Trophoblast cell (in vitro differentiated cells and primary cell): ENCODE data around the gene NOVA1.

Experiments used
- DNase-seq, 2 donors: peaks; one replicate each; pipeline ENCODE4 v3.0.0-alpha.2; 2016
- H2AFZ ChIP-seq: 2 replicates; pipeline ENCODE4 v1.6.1; 2013; ENCODE audit warnings: low read length, moderate library complexity, mild to moderate bottlenecking; ENCODE audit not compliant: insufficient read depth, poor library complexity
- H2AK5ac ChIP-seq: 2 replicates; pipeline ENCODE4 v1.6.1; 2013; ENCODE audit warnings: mild to moderate bottlenecking, low read length
- H2BK120ac ChIP-seq: 2 replicates; pipeline ENCODE4 v1.6.1; 2013; ENCODE audit warnings: low read length, mild to moderate bottlenecking, moderate library complexity; ENCODE audit not compliant: insufficient read depth, poor library complexity
- H2BK12ac ChIP-seq: 2 replicates; pipeline ENCODE4 v1.6.1; 2013; ENCODE audit warnings: mild to moderate bottlenecking, low read length, moderate library complexity
- H2BK5ac ChIP-seq: 2 replicates; pipeline ENCODE4 v1.6.1; 2013; ENCODE audit warnings: low read length, low read depth, moderate library complexity, mild to moderate bottlenecking; ENCODE audit not compliant: poor library complexity
- H3K14ac ChIP-seq: 2 replicates; pipeline ENCODE4 v1.6.1; 2013; ENCODE audit warnings: mild to moderate bottlenecking, low read length
- H3K18ac ChIP-seq: 2 replicates; pipeline ENCODE4 v1.6.1; 2013; ENCODE audit warnings: mild to moderate bottlenecking, low read length
- H3K23ac ChIP-seq: 2 replicates; pipeline ENCODE4 v1.6.1; 2013; ENCODE audit warnings: low read length
- H3K27ac ChIP-seq: 2 replicates; pipeline ENCODE4 v1.5.1; 2013; ENCODE audit warnings: low read depth, mild to moderate bottlenecking, inconsistent platforms, low read length, moderate library complexity
- H3K27me3 ChIP-seq: 2 replicates; pipeline ENCODE4 v1.6.1; 2013; ENCODE audit warnings: inconsistent platforms, mild to moderate bottlenecking, low read length, moderate library complexity; ENCODE audit not compliant: insufficient read depth
- H3K36me3 ChIP-seq, 2 experiments: 1 replicate in 1 of 2; 2 replicates in 1 of 2; pipeline ENCODE4 v1.6.1; 2013; ENCODE audit warnings: low read length in 2 of 2, mild to moderate bottlenecking in 2 of 2, moderate library complexity in 1 of 2; ENCODE audit not compliant: insufficient read depth in 2 of 2, control insufficient read depth in 1 of 2
- H3K4ac ChIP-seq: 2 replicates; pipeline ENCODE4 v1.6.1; 2013; ENCODE audit warnings: low read depth, mild to moderate bottlenecking, low read length, moderate library complexity
- H3K4me1 ChIP-seq, 2 experiments: 1 replicate in 1 of 2; 2 replicates in 1 of 2; pipeline ENCODE4 v1.6.1; 2013; ENCODE audit warnings: low read length in 2 of 2, mild to moderate bottlenecking in 2 of 2, moderate library complexity in 1 of 2; ENCODE audit not compliant: insufficient read depth in 2 of 2, control insufficient read depth in 1 of 2
- H3K4me2 ChIP-seq: 2 replicates; pipeline ENCODE4 v1.6.1; 2013; ENCODE audit warnings: inconsistent platforms, mild to moderate bottlenecking, low read length, moderate library complexity
- H3K4me3 ChIP-seq: 2 replicates; pipeline ENCODE4 v1.5.1; 2013; ENCODE audit warnings: mild to moderate bottlenecking, low read depth, low read length, inconsistent platforms
- H3K79me1 ChIP-seq: one replicate; pipeline ENCODE4 v1.6.1; 2013; ENCODE audit warnings: low read length
- H3K79me2 ChIP-seq: 2 replicates; pipeline ENCODE4 v1.6.1; 2013; ENCODE audit warnings: low read length, mild to moderate bottlenecking; ENCODE audit not compliant: control insufficient read depth, insufficient read depth, poor library complexity
- H3K9ac ChIP-seq: 2 replicates; pipeline ENCODE4 v1.6.1; 2013; ENCODE audit warnings: mild to moderate bottlenecking, low read length
- H3K9me3 ChIP-seq: 2 replicates; pipeline ENCODE4 v1.6.1; 2013; ENCODE audit warnings: low read depth, mild to moderate bottlenecking, control low read depth, inconsistent platforms, low read length; ENCODE audit not compliant: insufficient read depth
- H4K12ac ChIP-seq: 2 replicates; pipeline ENCODE4 v1.6.1; 2013; ENCODE audit warnings: low read depth, mild to moderate bottlenecking, low read length, moderate library complexity
- H4K8ac ChIP-seq: 2 replicates; pipeline ENCODE4 v1.6.1; 2013; ENCODE audit warnings: low read depth, mild to moderate bottlenecking, low read length, moderate library complexity
- H4K91ac ChIP-seq: one replicate; pipeline ENCODE4 v1.6.1; 2013; ENCODE audit warnings: low read depth, mild to moderate bottlenecking, low read length, moderate library complexity
- WGBS: extraction: QIAGEN DNeasy Blood & Tissue Kit; methylation state at CpG from one replicate; pipeline ENCODE4 v1.1.7; 2013; ENCODE audit warnings: missing lambda C conversion rate; ENCODE audit not compliant: insufficient read length, insufficient coverage; ENCODE audit errors: extremely low coverage; 5-methylcytosine and 5-hydroxymethylcytosine counted together

The NOVA1 gene

GRCh38 chr14:26463136-26463535, 134.7 kb downstream of the NOVA1 start:
- no peaks in the 10 kb centered on the region for H3K4me1 ChIP-seq
- no peak overlapping the region for H3K4me3 ChIP-seq
- H3K9me3 ChIP-seq: no peaks in the 10 kb centered on the region
- no peaks in the 10 kb centered on the region for H3K79me1 ChIP-seq
- H3K4ac ChIP-seq: no peak overlapping the region
- no peak overlapping the region for H4K8ac ChIP-seq
- H4K12ac ChIP-seq: no peak overlapping the region
- WGBS: no CpG with 5 or more reads among the region's 2 CpGs
- no peaks in the 10 kb centered on the region for H3K79me2 ChIP-seq
- no peak overlapping the region for H3K18ac ChIP-seq
- H3K36me3 ChIP-seq: no peaks in the 10 kb centered on the region
- no peak overlapping the region for H3K23ac ChIP-seq
- no peak for DNase-seq
- no peak overlapping the region for H3K14ac ChIP-seq
- H3K9ac ChIP-seq: no peak overlapping the region
- no peak overlapping the region for H2BK12ac ChIP-seq
- no peak overlapping the region for H3K27ac ChIP-seq
- no peak overlapping the region for H2BK5ac ChIP-seq
- H2AK5ac ChIP-seq: no peak overlapping the region
- no peak overlapping the region for H3K4me2 ChIP-seq
- no peak overlapping the region for H2BK120ac ChIP-seq
- H3K27me3 ChIP-seq: no peaks in the 10 kb centered on the region
- H4K91ac ChIP-seq: no peak overlapping the region
- H2AFZ ChIP-seq: no peak overlapping the region

- no peak overlapping the region for H3K4me2 ChIP-seq
- no peaks in the 10 kb centered on the region for H3K79me1 ChIP-seq
- no peak overlapping the region for H3K4me3 ChIP-seq
- H3K27ac ChIP-seq: no peak overlapping the region
- no peak overlapping the region for H4K91ac ChIP-seq
- H2AK5ac ChIP-seq: no peak overlapping the region
- H3K23ac ChIP-seq: no peak overlapping the region
- H3K9ac ChIP-seq: no peak overlapping the region
- no peak overlapping the region for H2BK120ac ChIP-seq
- no peak overlapping the region for H3K14ac ChIP-seq
- no peak overlapping the region for H4K12ac ChIP-seq
- no peak overlapping the region for H2AFZ ChIP-seq
- no peaks in the 10 kb centered on the region for H3K9me3 ChIP-seq
- H3K36me3 ChIP-seq: no peaks in the 10 kb centered on the region
- no peak for DNase-seq
- H4K8ac ChIP-seq: no peak overlapping the region
- no peaks in the 10 kb centered on the region for H3K4me1 ChIP-seq
- H2BK5ac ChIP-seq: no peak overlapping the region
- no peaks in the 10 kb centered on the region for H3K79me2 ChIP-seq
- no peak overlapping the region for H3K4ac ChIP-seq
- H3K27me3 ChIP-seq: no peaks in the 10 kb centered on the region
- WGBS: no CpG with 5 or more reads among the region's 3 CpGs
- H2BK12ac ChIP-seq: no peak overlapping the region
- H3K18ac ChIP-seq: no peak overlapping the region
Measured at GRCh38 chr14:26454105-26454504, 143.7 kb downstream of the NOVA1 start.

- Histone ChIP-seq H2BK5ac (no peak overlapping the region), H4K8ac (no peak overlapping the region), H2BK12ac (no peak overlapping the region), H4K12ac (no peak overlapping the region), H3K4me3 (no peak overlapping the region), H3K79me2 (no peaks in the 10 kb centered on the region), H2AFZ (no peak overlapping the region), H3K27ac (no peak overlapping the region), H3K9me3 (no peaks in the 10 kb centered on the region), H3K79me1 (no peaks in the 10 kb centered on the region), H2BK120ac (no peak overlapping the region), H4K91ac (no peak overlapping the region), H3K27me3 (no peaks in the 10 kb centered on the region), H3K4ac (no peak overlapping the region), H3K4me2 (no peak overlapping the region), H3K18ac (no peak overlapping the region), H3K23ac (peak overlapping the region; percentile 31), H3K4me1 (no peaks in the 10 kb centered on the region), H2AK5ac (no peak overlapping the region), H3K9ac (no peak overlapping the region), H3K36me3 (no peaks in the 10 kb centered on the region), H3K14ac (no peak overlapping the region)
- no peak for DNase-seq
- no CpG with 5 or more reads among the region's 5 CpGs for WGBS
Measured at GRCh38 chr14:26448181-26448855, 149.5 kb downstream of the NOVA1 start.

GRCh38 chr14:26444822-26445221, 153.0 kb downstream of the NOVA1 start:
- H2AFZ ChIP-seq: no peak overlapping the region
- H2AK5ac ChIP-seq: no peak overlapping the region
- no peak overlapping the region for H2BK120ac ChIP-seq

More at GRCh38 chr14:26444822-26445221, 153.0 kb downstream of the NOVA1 start:
- Histone ChIP-seq H4K12ac (no peak overlapping the region), H3K9ac (no peak overlapping the region), H4K91ac (no peak overlapping the region), H3K14ac (no peak overlapping the region), H3K4me2 (no peak overlapping the region), H3K4me1 (no peaks in the 10 kb centered on the region), H2BK5ac (no peak overlapping the region), H3K4ac (no peak overlapping the region), H2BK12ac (no peak overlapping the region), H3K23ac (no peak overlapping the region), H3K79me1 (no peaks in the 10 kb centered on the region), H3K79me2 (no peaks in the 10 kb centered on the region), H3K4me3 (no peak overlapping the region), H3K27me3 (no peaks in the 10 kb centered on the region), H4K8ac (no peak overlapping the region), H3K9me3 (no peaks in the 10 kb centered on the region), H3K27ac (no peak overlapping the region), H3K18ac (no peak overlapping the region), H3K36me3 (no peaks in the 10 kb centered on the region)
- no CpG with 5 or more reads among the region's 3 CpGs for WGBS
- DNase-seq: peak in 1 of 2 donors; percentile 40
